GM21423 (cell line): ENCODE results near the gene CASP9.
A peak's percentile ranks its signal among the peaks of the same experiment; 100 is the strongest.
"Not testable (repeated sequence)": the region's sequence is repeated elsewhere in the genome, so short reads cannot be mapped to it uniquely, and the experiment has no call there.

ENCODE experiments used
- ATAC-seq: cut with Tn5 transposase; IDR thresholded peaks from one replicate; pipeline ENCODE4 v1.9.1; 2021; ENCODE audit warnings: mild to moderate bottlenecking, moderate library complexity; ENCODE audit not compliant: unreplicated experiment

Gene CASP9

DNA sequence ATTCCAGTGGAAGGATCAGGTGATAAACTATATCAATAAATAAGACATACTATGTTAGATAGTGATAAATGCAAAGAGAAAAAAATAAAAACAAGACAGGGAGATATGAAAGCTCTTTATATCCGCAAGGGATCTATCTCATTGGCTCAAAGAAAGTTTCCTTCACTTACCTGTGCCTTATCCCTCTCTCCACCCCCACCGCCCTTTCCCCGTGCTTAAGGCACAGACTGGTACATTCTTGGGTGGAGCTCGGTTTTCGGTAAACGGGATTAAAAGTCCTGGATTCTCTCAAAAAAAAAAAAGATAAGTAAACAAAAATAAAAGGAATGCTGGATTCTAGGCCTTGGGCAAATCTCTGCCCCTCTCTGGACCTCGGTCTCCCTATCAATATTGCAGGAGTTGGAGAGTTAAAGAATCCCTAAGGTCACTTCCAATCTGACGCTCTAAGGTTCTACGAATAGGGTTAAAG lies 2.0 kb upstream of the CASP9 start:
- no peak for ATAC-seq

DNA sequence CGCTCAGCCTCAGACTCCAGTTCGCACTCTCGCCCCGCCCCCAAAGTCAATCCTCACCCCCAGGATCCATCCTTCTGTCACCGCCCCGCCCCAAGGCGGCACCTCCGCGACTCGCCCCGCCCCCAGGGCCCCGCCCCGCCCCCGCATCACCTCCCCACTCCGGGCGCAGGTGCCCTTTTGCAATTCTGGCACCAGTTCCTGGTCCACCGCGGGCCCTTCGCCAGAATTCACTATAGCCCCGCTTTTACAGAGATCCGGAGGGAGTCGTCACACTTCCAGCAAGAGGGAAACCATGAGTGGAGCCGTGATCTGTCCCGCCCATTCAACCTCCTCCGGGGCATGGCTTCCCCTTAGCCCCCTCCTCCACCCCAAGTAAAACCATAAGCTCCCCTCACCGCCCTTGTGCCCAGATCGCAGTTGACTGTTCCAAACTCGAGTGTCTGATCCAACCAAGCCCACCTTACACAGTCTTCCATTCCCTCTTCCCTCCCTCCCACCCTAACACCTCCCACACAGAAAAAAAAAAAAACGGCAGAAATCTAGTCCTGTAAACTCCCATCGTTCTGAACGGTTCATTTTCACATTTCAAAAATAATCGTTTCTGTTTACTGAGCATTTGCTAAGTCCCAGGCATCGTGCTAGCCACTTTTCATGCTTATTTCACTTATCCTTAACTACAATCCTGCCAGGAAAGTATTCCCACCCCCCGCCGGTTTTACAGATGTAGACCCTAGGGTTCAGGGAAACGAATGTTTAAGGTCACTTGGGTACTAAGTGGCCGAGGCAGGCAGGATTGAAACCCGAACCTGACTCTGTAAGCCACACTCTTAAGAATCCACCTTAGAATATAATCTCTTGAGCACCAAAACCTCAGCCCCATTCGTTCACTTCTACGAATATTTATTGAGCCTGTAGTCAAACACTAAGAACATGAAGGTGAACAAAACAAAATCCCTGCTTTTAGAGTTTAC lies 1.3 kb upstream of the CASP9 start:
- ATAC-seq: peak; percentile 45

DNA sequence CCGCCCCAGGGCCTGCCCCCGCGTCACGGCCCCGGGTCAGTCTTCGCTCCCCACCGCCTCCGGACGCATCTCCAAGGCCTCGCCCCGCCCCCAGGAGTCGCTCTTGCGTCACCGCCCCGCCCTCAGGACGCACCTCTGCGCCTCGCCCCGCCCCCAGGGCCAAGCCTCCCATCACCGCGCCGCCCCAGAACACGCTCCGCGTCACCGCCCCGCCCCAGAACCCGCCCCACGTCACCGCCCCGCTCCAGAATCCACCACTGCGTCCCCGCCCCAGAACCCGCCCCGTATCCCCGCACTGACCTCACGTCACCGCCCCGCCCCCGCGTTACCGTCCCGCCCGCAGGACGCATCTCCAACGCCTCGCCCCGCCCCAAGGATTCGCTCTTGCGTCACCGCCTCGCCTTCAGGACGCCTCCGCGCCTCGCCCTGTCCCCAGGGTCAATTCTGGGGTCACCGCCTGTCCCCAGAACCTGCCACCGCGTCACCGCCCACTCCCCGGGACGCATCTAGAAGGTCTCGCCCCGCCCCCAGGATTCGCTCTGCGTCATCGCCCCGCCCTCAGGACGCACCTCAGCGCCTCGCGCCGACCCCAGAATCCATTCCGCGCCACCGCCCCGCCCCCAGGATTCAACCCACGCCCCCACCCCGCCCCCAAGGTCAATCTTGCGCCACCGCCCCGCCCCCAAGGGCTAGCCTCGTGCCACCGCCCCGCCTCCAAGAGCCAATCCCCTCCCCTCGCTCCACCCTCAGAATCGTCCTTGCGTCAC lies 451 bp upstream of the CASP9 start:
- ATAC-seq: peak; percentile 40

DNA sequence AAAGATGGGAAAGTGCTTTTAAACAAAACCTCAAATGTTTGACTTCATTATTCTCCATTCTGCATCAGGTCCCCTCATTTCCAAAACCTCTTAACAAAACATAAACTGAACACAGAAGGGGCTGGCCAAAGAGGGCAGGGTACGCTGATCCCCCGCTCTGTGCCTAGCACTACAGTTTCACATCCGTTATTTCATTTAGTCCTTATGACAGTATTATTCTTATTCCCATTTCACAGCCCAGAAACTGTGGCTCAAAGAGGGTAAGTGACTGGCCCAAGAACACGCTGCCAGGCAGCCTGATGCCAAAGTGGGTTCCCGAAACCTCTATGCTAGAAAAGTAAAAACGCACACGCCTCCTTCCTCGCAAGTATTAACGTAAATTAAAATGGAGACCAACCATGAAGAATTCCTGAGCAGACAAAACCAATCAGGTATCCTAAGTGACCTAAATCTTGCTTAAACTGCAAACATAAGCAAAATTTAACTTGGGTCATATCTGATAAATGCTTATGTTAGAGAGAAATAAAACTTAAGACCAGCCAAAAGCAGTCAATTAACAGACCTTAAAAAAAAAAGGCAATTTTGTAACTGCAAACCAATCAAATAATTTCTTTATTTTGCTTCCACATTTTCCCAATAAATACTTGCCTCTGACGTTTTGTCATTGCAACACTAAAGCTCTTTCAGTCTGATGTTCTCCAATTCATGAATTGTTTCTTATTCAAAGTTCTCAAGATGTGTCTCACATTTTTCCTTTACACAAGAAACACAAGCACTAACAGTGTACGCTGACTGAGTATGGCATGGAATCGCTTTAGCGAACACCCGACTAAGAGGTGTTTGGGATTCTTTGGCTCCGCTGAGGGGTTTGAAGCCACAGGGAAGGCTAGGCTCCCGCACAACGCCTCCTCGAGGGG lies 653 bp downstream of the CASP9 start:
- no peak for ATAC-seq

DNA sequence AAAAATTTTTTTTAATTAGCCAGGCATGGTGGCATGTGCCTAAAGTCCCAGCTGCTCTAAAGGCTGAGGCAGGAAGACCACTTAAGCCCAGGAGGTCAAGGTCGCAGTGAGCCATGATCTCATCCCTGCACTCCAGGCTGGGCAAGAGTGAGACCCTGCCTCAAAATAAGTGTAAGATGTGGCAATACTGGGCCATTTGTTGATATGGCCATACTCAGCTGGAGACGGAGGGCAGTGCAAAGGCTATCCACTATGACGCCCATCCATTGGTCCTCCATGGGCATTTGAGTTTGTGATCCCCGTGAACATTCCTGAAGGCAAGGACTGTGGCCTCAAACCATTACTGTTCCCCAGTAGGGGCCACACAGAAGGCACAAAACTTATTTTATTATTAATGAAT lies 1.5 kb downstream of the CASP9 start:
- ATAC-seq: no peak

DNA sequence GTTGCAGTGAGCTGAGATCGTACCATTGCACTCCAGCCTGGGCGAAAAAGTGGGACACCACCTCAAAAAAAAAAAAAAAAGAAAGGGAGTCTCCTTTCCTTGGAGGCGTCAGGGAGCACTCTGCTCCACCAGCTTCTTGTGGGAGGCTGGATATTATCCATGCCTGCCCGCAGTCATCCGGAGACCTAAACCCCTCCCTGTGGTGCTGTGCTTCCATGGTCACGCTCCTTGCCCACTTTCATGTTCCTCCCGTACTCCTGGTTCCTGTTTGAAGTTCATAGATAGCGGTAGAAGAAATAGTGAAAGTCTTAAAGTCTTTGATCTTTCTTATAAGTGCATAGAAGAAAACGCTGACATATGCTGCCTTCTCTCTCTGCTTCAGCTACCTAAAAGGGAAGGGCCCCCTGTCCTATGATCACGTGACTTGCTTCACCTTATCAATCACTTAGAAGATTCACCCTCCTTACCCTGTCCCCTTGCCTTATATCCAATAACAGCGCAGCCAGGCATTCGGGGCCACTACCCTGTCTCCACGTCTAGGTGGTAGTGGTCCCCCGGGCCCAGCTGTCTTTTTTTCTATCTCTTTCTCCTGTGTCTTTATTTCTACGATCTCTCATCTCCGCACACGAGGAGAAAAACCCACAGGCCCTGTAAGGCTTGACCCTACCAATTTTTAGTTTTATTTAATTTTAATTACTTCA lies 2.7 kb downstream of the CASP9 start:
- not testable (repeated sequence) for ATAC-seq

DNA sequence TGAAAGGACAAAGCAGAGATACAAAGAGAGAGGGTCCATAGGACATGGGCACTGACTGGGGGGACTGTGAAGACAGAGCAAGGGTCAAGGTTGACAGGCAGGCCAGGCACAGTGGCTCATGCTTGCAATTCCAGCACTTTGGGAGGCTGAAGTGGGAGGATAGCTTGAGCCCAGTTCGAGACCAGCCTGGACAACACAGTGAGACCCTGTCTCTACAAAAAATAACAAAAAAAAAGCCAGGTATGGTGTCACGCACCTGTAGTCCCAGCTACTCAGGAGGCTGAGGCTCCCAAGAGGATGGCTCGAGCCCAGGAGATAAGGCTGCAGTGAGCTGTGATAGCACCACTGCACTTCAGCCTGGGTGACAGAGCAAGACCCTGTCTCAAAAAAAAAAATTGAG lies 4.4 kb downstream of the CASP9 start:
- no peak for ATAC-seq

DNA sequence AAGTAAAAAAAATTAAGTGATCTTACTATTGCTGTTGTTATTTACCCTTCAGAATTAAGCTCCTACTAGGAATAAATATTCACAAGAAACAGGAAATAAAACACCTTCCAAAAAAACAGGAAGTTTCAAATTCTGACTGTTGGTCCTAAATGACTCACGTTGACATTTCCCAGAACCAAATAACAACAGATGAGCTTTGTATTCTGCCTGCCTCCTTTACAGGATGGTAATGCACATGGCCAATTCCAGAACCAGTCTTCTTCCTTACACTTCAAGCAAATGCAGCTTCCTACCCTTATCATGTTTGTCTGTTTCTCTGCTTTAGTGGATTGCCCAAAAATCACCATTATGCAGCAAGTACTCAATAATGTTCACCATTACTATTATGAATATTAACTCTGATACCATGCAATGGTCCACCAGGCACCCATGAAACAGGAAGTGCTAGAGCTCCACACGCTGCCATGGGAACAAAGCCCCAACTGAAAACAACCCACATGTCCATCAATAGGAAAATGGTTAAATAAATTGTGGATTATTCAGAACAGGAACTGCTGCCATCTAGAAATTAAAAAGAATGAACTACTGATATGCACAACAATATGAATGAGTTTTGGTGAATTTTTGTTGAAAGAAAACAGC lies 8.9 kb downstream of the CASP9 start:
- no peak for ATAC-seq

DNA sequence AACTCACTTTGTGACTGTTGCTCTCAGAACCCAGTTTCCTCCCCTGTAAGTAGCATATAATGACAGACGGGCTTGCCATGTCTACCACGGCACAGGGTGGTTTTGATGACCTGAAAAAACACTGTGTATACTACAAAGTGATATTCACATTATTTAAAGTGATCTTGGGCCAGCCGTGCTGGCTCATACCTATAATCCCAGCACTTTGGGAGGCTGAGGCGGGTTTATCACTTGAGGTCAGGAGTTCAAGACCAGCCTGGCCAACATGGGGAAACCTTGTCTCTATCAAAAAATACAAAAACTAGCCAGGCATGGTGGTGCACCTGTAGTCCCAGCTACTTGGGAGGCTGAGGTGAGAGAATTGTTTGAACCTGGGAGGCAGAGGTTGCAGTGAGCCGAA lies 9.5 kb downstream of the CASP9 start:
- not testable (repeated sequence) for ATAC-seq

DNA sequence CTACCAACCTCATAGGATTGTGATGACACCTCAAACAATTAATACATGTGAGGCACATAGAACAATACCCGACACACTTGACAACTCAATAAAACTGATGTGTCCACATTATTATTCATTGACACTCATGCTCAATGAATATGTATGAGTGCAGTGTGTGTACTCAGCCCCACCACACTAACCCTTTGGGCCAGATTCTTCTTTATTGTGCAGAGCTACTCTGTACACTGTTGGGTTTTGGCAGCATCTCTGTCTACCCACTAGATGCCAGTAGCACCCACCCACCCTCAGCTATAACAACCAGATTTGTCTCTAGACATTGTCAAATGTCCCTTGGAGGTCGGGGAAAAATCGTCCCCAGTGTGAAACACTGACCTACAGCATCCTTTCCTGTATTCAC lies 10.1 kb downstream of the CASP9 start:
- no peak for ATAC-seq

DNA sequence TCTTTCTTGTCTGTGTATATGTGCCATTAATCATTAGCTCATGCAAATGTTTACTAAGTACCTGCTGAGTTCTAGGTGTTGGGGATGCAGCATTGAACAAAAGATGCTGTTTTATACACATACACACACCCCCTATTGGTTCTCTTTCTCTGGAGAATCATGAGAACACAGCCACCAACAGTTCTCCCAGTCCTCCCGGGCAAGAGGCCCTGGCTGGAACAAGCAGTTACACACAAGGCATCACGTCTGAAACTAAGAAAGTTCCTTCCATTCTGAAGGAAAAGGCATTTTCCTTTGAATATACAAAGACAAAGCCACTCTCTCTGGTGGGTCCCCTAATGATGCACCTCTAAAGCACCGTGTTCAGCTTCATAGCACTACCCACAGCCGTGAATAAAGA lies 10.8 kb downstream of the CASP9 start:
- no peak for ATAC-seq

DNA sequence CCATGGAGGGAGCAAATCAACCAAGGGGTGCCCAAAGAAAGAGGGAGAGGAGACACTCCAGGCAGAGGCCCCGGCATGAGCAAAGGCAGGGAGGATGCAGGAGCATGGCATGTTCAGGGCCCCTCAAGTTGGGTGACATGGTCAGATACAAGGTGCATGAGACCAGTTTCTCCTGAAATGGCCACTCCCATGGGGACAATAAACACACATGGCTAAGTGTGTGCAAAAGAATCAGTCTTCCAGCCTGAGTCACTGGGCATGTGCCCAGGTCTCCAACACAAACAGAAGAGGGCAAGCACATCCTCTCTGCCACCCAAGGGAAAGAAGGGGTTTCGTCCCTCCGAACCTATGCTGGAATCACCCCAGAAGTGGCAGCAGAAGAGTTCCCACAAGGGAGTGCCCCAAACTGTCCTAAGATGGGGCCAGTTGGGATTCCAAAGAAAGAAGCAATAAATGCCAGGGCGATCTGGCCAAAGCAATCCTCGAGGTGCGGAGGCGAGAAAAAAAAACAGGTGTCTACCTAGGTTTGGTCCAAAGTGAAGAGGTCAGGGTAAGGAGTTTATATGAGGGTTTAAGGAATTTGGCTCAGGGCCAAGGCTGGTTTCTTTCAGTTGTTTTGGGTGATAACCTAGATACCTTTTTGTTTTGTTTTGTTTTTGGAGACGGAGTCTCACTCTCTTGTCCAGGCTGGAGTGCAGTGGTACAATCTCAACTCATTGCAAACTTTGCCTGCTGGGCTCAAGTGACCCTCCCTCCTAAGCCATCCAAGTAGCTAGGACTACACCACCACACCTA lies 13.2 kb downstream of the CASP9 start:
- ATAC-seq: no peak

DNA sequence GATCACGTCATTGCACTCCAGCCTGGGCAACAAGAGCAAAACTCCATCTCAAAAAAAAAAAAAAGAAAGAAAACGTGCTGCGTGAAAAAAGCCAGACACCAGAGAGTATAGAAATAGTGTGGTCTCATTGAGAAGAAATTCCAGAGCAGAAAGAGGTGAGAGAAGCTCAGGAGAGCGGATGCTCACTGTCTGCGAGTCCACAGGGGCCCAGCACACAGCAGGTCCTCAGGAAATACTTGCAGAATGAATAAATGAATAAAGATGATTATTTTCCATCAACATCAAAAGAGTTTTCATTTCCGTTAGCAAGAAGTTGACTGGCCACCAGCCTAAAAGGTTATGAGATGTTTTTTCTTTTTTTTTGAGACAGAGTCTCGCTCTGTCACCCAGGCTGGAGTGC lies 14.4 kb downstream of the CASP9 start:
- no peak for ATAC-seq

DNA sequence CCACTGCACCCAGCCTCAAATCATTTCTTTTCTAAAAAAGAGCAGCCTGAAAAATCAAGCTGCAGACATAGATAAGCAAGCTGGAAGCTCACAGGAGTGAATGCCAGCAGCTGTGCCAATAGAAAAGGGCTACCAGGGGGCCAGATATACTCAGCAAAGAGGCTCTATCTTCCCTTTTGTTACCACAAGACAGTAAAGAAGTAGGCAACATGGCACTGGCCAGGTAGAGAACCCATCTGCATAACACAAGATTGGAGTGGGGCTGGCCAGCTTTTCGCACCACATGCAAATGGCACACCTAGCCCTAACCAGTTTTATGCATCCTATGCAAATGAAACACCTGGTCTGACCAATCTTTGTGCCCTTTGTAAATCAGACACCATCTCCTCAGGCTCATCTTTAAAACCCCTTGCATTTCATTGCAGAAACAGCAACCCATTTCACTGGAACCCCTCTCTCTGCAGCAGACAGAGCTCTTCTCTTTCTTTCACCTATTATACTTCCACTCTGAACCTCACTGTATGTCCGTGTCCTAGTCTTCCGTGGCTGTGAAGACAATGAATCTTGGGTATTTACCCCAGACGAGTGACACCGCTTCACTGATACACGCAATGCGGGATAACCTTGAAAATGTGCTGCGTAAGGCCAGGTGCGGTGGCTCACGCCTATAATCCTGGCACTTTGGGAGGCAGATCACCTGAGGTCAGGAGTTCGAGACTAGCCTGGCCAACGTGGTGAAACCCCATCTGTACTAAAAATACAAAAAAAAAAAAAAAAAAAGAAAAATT lies 15.1 kb downstream of the CASP9 start:
- no peak for ATAC-seq

DNA sequence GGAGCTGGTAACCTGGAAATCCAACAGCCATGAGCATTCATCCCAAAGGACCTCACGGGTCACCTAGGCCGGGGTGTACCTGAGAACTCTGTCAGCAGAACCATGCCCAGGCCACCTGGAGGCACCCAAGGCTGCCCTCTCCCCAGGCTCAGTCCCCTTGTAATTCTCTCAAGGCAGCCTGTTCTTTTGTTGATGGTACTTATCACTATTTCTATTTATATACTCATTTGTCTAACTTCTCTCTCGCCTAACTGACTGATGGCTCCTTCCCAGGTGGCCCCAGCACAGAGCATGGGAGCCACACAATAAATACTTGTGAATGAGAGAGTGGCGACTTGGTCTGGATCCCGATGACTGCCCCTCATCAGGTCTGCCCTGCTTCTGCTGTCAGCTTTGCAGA lies 16.7 kb downstream of the CASP9 start:
- ATAC-seq: no peak

DNA sequence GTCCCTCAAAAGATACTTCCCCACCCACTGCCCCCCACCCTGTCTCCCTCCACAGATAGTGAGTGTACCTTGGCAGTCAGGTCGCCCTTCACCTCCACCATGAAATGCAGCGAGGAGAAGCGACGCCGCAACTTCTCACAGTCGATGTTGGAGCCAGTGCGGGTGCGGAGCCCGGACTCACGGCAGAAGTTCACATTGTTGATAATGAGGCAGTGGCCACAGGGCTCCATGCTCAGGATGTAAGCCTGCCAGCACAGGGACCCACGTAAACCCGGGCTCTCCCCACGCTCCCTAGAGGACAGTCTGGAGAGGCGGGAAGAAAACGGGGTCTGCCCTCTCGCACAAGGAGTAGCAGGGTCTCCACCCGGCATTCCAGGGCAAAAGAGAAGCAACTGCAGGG lies 17.2 kb downstream of the CASP9 start:
- ATAC-seq: no peak

DNA sequence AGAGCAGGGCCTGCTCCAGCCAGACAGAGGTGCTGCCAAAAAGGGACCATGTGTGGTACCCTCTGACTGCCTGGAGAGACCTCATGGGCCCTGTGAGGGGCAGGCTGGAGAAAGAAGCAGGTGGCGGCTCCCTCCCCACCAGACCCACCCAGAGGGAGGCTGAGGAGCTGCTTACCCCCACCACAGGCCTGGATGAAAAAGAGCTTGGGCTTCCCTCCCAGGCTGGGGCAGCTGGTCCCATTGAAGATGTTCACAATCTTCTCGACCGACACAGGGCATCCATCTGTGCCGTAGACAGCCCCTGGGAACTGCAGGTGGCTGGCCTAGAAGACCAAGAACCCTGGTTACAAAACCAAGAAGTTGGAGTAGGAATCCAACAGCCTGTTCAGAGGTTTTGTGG lies 19.6 kb downstream of the CASP9 start:
- no peak for ATAC-seq
